Endodermal cell (in vitro differentiated cells): ENCODE measurements around the gene TSPAN18. TPM values are rescaled to one million over a fixed set of nuclear protein-coding genes. Genes with fewer than 3 reads are reported as not detected.

Experiments
- DNase-seq: peaks from one replicate; pipeline ENCODE4 v3.0.0-alpha.2; 2017
- H3K27ac ChIP-seq: 2 replicates; pipeline ENCODE4 v1.5.1; 2013; ENCODE audit warnings: mild to moderate bottlenecking, low read depth, low read length, moderate library complexity
- H3K27me3 ChIP-seq: 2 replicates; pipeline ENCODE4 v1.6.1; 2013; ENCODE audit warnings: mild to moderate bottlenecking, low read length, moderate library complexity; ENCODE audit not compliant: insufficient read depth, control insufficient read depth, poor library complexity, severe bottlenecking
- H3K36me3 ChIP-seq: 2 replicates; pipeline ENCODE4 v1.7.0; 2013; ENCODE audit warnings: mild to moderate bottlenecking, low read length, moderate library complexity; ENCODE audit not compliant: control insufficient read depth, insufficient read depth
- H3K4me1 ChIP-seq: one replicate; pipeline ENCODE4 v1.7.0; 2013; ENCODE audit warnings: low read length; ENCODE audit not compliant: control insufficient read depth, insufficient read depth
- H3K4me3 ChIP-seq: 2 replicates; pipeline ENCODE4 v1.5.1; 2013; ENCODE audit warnings: mild to moderate bottlenecking, low read length, moderate library complexity
- H3K9ac ChIP-seq: 2 replicates; pipeline ENCODE4 v1.6.1; 2013; ENCODE audit warnings: mild to moderate bottlenecking, low read length, moderate library complexity; ENCODE audit not compliant: poor library complexity, severe bottlenecking; ENCODE audit errors: extremely low read depth
- H3K9me3 ChIP-seq: 2 replicates; pipeline ENCODE4 v1.6.1; 2013; ENCODE audit warnings: mild to moderate bottlenecking, low read length, moderate library complexity; ENCODE audit not compliant: control insufficient read depth
- H3K27ac Mint-ChIP-seq: 2 replicates; pipeline ENCODE4 v1.8.0; 2020; ENCODE audit warnings: mixed read lengths
- H3K27me3 Mint-ChIP-seq: 2 replicates; pipeline ENCODE4 v1.8.0; 2021; ENCODE audit warnings: mild to moderate bottlenecking, mixed read lengths; ENCODE audit not compliant: insufficient read depth
- H3K36me3 Mint-ChIP-seq: 2 replicates; pipeline ENCODE4 v1.8.0; 2020; ENCODE audit warnings: low read depth, mixed read lengths
- H3K4me1 Mint-ChIP-seq: 2 replicates; pipeline ENCODE4 v1.8.0; 2020; ENCODE audit warnings: mixed read lengths
- H3K4me3 Mint-ChIP-seq: 2 replicates; pipeline ENCODE4 v1.8.0; 2020; ENCODE audit warnings: mild to moderate bottlenecking, moderate library complexity, mixed read lengths
- H3K9me3 Mint-ChIP-seq: 2 replicates; pipeline ENCODE4 v1.8.0; 2020; ENCODE audit warnings: mild to moderate bottlenecking, mixed read lengths
- CTCF ChIP-seq: fragments of 200-600 bp; sonication (generic); conservative IDR thresholded peaks from 2 replicates; pipeline ENCODE4 v1.5.0; 2021; ENCODE audit warnings: antibody characterized with exemption, mild to moderate bottlenecking
- WGBS, 2 experiments: methylation state at CpG; one replicate each; pipeline versions ENCODE4 v1.1.5 to v1.1.7; 2013; ENCODE audit warnings: missing lambda C conversion rate in 2 of 2, mixed read lengths in 1 of 2; ENCODE audit not compliant: insufficient coverage in 1 of 2, insufficient read length in 1 of 2; 5-methylcytosine and 5-hydroxymethylcytosine counted together
- total RNA-seq, 2 donors: library from RNA; stranded (reverse); fragmentation: NEBNext Ultra II Directional in 1 of 2; extraction: Animal tissue kit (Norgen Biotek cat#: 25700) in 1 of 2; gene quantifications; 2 replicates in 1 of 2; 3 replicates in 1 of 2; pipeline ENCODE4 v1.2.1, GENCODE V29; 2021

The TSPAN18 gene
- total RNA-seq, 2 donors from 2014 or later, result 28.0 to 28.7 TPM

GRCh38 chr11:44792171-44792570 lies 65.4 kb downstream of the TSPAN18 start:
- peaks cover 2% of the 10 kb centered on the region for H3K27me3 Mint-ChIP-seq
- no peak overlapping the region for H3K27ac ChIP-seq
- no peaks in the 10 kb centered on the region for H3K36me3 Mint-ChIP-seq
- no peaks in the 10 kb centered on the region for H3K36me3 ChIP-seq
- no peaks in the 10 kb centered on the region for H3K9me3 Mint-ChIP-seq
- peaks cover 8% of the 10 kb centered on the region for H3K4me1 Mint-ChIP-seq
- no peak overlapping the region for H3K9ac ChIP-seq
- peaks cover 4% of the 10 kb centered on the region for H3K4me1 ChIP-seq
- no peaks in the 10 kb centered on the region for H3K9me3 ChIP-seq
- peak overlapping the region; percentile 69 for H3K27ac Mint-ChIP-seq
- no peak overlapping the region for H3K4me3 Mint-ChIP-seq
- no peak for TF ChIP-seq CTCF
- no peak overlapping the region for H3K4me3 ChIP-seq
- 89 to 93% methylated on average over 5 to 8 of the region's 8 CpGs for WGBS, 2 experiments
- no peak for DNase-seq
- no peaks in the 10 kb centered on the region for H3K27me3 ChIP-seq

GRCh38 chr11:44793350-44794090 lies 66.8 kb downstream of the TSPAN18 start:
- no peak overlapping the region for H3K27ac Mint-ChIP-seq
- no peaks in the 10 kb centered on the region for H3K9me3 ChIP-seq

GRCh38 chr11:44795803-44796535 lies 69.2 kb downstream of the TSPAN18 start:
- Mint-ChIP-seq H3K36me3 (no peaks in the 10 kb centered on the region), H3K9me3 (no peaks in the 10 kb centered on the region)
- H3K4me1 ChIP-seq, result peaks cover 5% of the 10 kb centered on the region

More at GRCh38 chr11:44793350-44794090, 66.8 kb downstream of the TSPAN18 start:
- no peaks in the 10 kb centered on the region for H3K36me3 Mint-ChIP-seq
- no peak overlapping the region for H3K4me3 ChIP-seq
- peak overlapping the region; percentile 33 for H3K27ac ChIP-seq
- no peaks in the 10 kb centered on the region for H3K9me3 Mint-ChIP-seq
- H3K4me1 Mint-ChIP-seq, result peaks cover 17% of the 10 kb centered on the region
- peaks cover 9% of the 10 kb centered on the region for H3K4me1 ChIP-seq
- H3K27me3 Mint-ChIP-seq, result peaks cover 2% of the 10 kb centered on the region
- DNase-seq, result no peak
- H3K27me3 ChIP-seq, result no peaks in the 10 kb centered on the region
- no peak overlapping the region for H3K9ac ChIP-seq
- no peak for TF ChIP-seq CTCF
- no peaks in the 10 kb centered on the region for H3K36me3 ChIP-seq
- no peak overlapping the region for H3K4me3 Mint-ChIP-seq
- WGBS, 2 experiments, result 65 to 76% methylated on average over 8 to 16 of the region's 17 CpGs

More at GRCh38 chr11:44795803-44796535, 69.2 kb downstream of the TSPAN18 start:
- Histone ChIP-seq H3K9ac (no peak overlapping the region), H3K9me3 (no peaks in the 10 kb centered on the region), H3K27ac (no peak overlapping the region), H3K4me3 (no peak overlapping the region), H3K36me3 (no peaks in the 10 kb centered on the region), H3K27me3 (no peaks in the 10 kb centered on the region)
- no peak for DNase-seq
- Mint-ChIP-seq H3K4me3 (no peak overlapping the region), H3K27me3 (peaks cover 2% of the 10 kb centered on the region), H3K27ac (no peak overlapping the region), H3K4me1 (peaks cover 26% of the 10 kb centered on the region)
- WGBS, 2 experiments, result 88 to 89% methylated on average over 5 to 8 of the region's 8 CpGs
- no peak for TF ChIP-seq CTCF
